Breast epithelium (tissue), 4 donors: ENCODE results near the gene PRKAG1. TPM values are rescaled to one million over a fixed set of nuclear protein-coding genes. Genes with fewer than 3 reads are reported as not detected.

Source experiments
- DNase-seq, 2 donors: peaks; one replicate each; pipeline ENCODE4 v3.0.0-alpha.2; 2019; ENCODE audit warnings: low spot score in 2 of 2
- H3K27ac ChIP-seq, 2 donors: fragments of 200-600 bp; sonication (generic) in 1 of 2; one replicate each; pipeline ENCODE4 v1.5.1; 2016 to 2019; ENCODE audit warnings: mild to moderate bottlenecking in 1 of 2
- H3K27me3 ChIP-seq, 2 donors: fragments of 200-600 bp; sonication (generic) in 1 of 2; one replicate each; pipeline versions ENCODE4 v1.5.1 to v1.6.0; 2017 to 2019; ENCODE audit warnings: control low read depth in 1 of 2, mild to moderate bottlenecking in 1 of 2
- H3K36me3 ChIP-seq: fragments of 200-600 bp; one replicate; pipeline ENCODE4 v1.5.1; 2019
- H3K4me1 ChIP-seq, 2 donors: fragments of 200-600 bp; sonication (generic); one replicate each; pipeline ENCODE4 v1.5.1; 2016 to 2019; ENCODE audit warnings: control low read depth in 1 of 2
- H3K4me3 ChIP-seq, 3 donors: fragments of 200-600 bp; sonication (generic); 1 replicate in 2 of 3; 2 replicates in 1 of 3; pipeline ENCODE4 v1.5.1; 2016 to 2019; ENCODE audit warnings: mild to moderate bottlenecking in 3 of 3, moderate library complexity in 2 of 3
- H3K9me3 ChIP-seq, 2 donors: fragments of 200-600 bp; sonication (generic) in 1 of 2; one replicate each; pipeline ENCODE4 v1.5.1; 2016 to 2019; ENCODE audit warnings: control low read depth in 1 of 2
- CTCF ChIP-seq, 3 donors: fragments of 450-650 bp; IDR thresholded peaks; one replicate each; pipeline ENCODE4 v1.5.1; 2016 to 2017; ENCODE audit warnings: antibody characterized with exemption in 3 of 3, mild to moderate bottlenecking in 3 of 3, moderate library complexity in 3 of 3
- POLR2A ChIP-seq: fragments of 450-650 bp; IDR thresholded peaks from one replicate; pipeline ENCODE4 v1.6.1; 2016; ENCODE audit warnings: antibody characterized with exemption, mild to moderate bottlenecking, moderate library complexity
- POLR2AphosphoS5 ChIP-seq, 3 donors: sonication (generic); formaldehyde crosslinking; IDR thresholded peaks; one replicate each; pipeline ENCODE4 v1.6.1; 2017; ENCODE audit warnings: antibody characterized with exemption in 3 of 3
- intact Hi-C: fragments of 100-400 bp; cut with DNase I; formaldehyde crosslinking; loops from one replicate; pipeline ENCODE4 v1.15.1; 2023; ENCODE audit warnings: low total_unique reads
- total RNA-seq, 3 donors: library from RNA; depleted of rRNA; stranded (reverse); fragments of >200 nt; gene quantifications; one replicate each; pipeline ENCODE4 v1.1.0, GENCODE V29; 2016

Gene PRKAG1
- total RNA-seq, 3 donors from 2014 or later = 50.5 to 84.3 (median 54.0) TPM

GRCh38 chr12:49051777-49052438, 33.3 kb upstream of the PRKAG1 start:
- Histone ChIP-seq H3K9me3 (no peaks in the 10 kb centered on the region), H3K27me3 (no peaks in the 10 kb centered on the region), H3K36me3 (peaks cover 19% of the 10 kb centered on the region), H3K27ac (no peak overlapping the region), H3K4me3 (no peak overlapping the region), H3K4me1 (peaks cover 2 to 17% of the 10 kb centered on the region in 2 donors)
- TF ChIP-seq POLR2A (no peak), CTCF (IDR thresholded peaks at IDR 0.05) (no peak), POLR2AphosphoS5 (IDR thresholded peaks at IDR 0.05) (no peak)
- intact Hi-C loops = no loop called here
- DNase-seq = no peak

- DNase-seq = no peak
- peaks cover 21% of the 10 kb centered on the region for H3K36me3 ChIP-seq
- H3K9me3 ChIP-seq = no peaks in the 10 kb centered on the region
- H3K4me1 ChIP-seq = peaks cover 0 to 13% of the 10 kb centered on the region in 2 donors
- no peak overlapping the region for H3K27ac ChIP-seq
- intact Hi-C loops = no loop called here
- no peak for TF ChIP-seq POLR2A
- TF ChIP-seq CTCF (IDR thresholded peaks at IDR 0.05) = no peak
- no peak for TF ChIP-seq POLR2AphosphoS5 (IDR thresholded peaks at IDR 0.05)
- H3K4me3 ChIP-seq = no peak overlapping the region
- no peaks in the 10 kb centered on the region for H3K27me3 ChIP-seq
Measured at GRCh38 chr12:49051373-49051764, 32.8 kb upstream of the PRKAG1 start.

- H3K9me3 ChIP-seq = no peaks in the 10 kb centered on the region
- DNase-seq = no peak
Measured at GRCh38 chr12:49050507-49051372, 32.2 kb upstream of the PRKAG1 start.

GRCh38 chr12:49049566-49050224, 31.1 kb upstream of the PRKAG1 start:
- no peaks in the 10 kb centered on the region for H3K27me3 ChIP-seq
- H3K36me3 ChIP-seq = peaks cover 35% of the 10 kb centered on the region
- no peak overlapping the region for H3K4me3 ChIP-seq
- H3K27ac ChIP-seq = no peak overlapping the region
- no peaks in the 10 kb centered on the region for H3K9me3 ChIP-seq
- no peak for TF ChIP-seq POLR2A
- TF ChIP-seq POLR2AphosphoS5 (IDR thresholded peaks at IDR 0.05) = no peak
- TF ChIP-seq CTCF (IDR thresholded peaks at IDR 0.05) = no peak
- DNase-seq = no peak
- no peaks in the 10 kb centered on the region for H3K4me1 ChIP-seq
- intact Hi-C loops = no loop called here

More at GRCh38 chr12:49050507-49051372, 32.2 kb upstream of the PRKAG1 start:
- Histone ChIP-seq H3K36me3 (peaks cover 28% of the 10 kb centered on the region), H3K27ac (no peak overlapping the region), H3K4me1 (peaks cover 0 to 7% of the 10 kb centered on the region in 2 donors), H3K27me3 (no peaks in the 10 kb centered on the region), H3K4me3 (no peak overlapping the region)
- TF ChIP-seq POLR2AphosphoS5 (IDR thresholded peaks at IDR 0.05) = no peak
- no peak for TF ChIP-seq CTCF (IDR thresholded peaks at IDR 0.05)
- no peak for TF ChIP-seq POLR2A
- intact Hi-C loops = no loop called here
